GM12875 (cell line): Measurements from ENCODE around the gene VGLL4.
"Not testable (repeated sequence)": the region's sequence is repeated elsewhere in the genome, so short reads cannot be mapped to it uniquely, and the experiment has no call there.

Experiments
- H3K4me3 ChIP-seq: one replicate; pipeline ENCODE4 v1.5.1; 2011; ENCODE audit warnings: low read depth, low read length, control low read depth
- CTCF ChIP-seq: IDR thresholded peaks from 2 replicates; pipeline ENCODE4 v1.5.1; 2011; ENCODE audit warnings: low read depth, mild to moderate bottlenecking, control low read depth, inconsistent platforms, low read length, moderate library complexity, borderline replicate concordance; ENCODE audit not compliant: insufficient read depth

Gene VGLL4

GRCh38 chr3:11602239-11602840, 41.4 kb downstream of the VGLL4 start:
- no peak for TF ChIP-seq CTCF
- H3K4me3 ChIP-seq, result no peak overlapping the region

- no peak for TF ChIP-seq CTCF
- no peak overlapping the region for H3K4me3 ChIP-seq
Measured at GRCh38 chr3:11601446-11602238, 42.1 kb downstream of the VGLL4 start.

- no peak overlapping the region for H3K4me3 ChIP-seq
- no peak for TF ChIP-seq CTCF
Measured at GRCh38 chr3:11600501-11601282, 43.0 kb downstream of the VGLL4 start.

GRCh38 chr3:11596387-11596786, 47.3 kb downstream of the VGLL4 start:
- no peak overlapping the region for H3K4me3 ChIP-seq
- TF ChIP-seq CTCF, result no peak

GRCh38 chr3:11595024-11595423, 48.7 kb downstream of the VGLL4 start:
- not testable (repeated sequence) for H3K4me3 ChIP-seq

GRCh38 chr3:11593318-11594034, 50.2 kb downstream of the VGLL4 start:
- TF ChIP-seq CTCF, result no peak
- H3K4me3 ChIP-seq, result no peak overlapping the region
